Measurements from ENCODE around the gene ADD2. TPM values are rescaled to one million over a fixed set of nuclear protein-coding genes. Genes with fewer than 3 reads are reported as not detected.

The ADD2 gene
- total RNA-seq, 2 donors from 2014 or later, result 0.41 to 1.6 TPM

- ATAC-seq (ENCODE audit: insufficient number of reproducible peaks, low FRiP score, low read depth), result no peak
- H3K36me3 ChIP-seq, result no peaks in the 10 kb centered on the region
- H3K27ac ChIP-seq, result no peak overlapping the region
- DNase-seq (ENCODE audit: low spot score), result no peak
- TF ChIP-seq CTCF (IDR thresholded peaks at IDR 0.05), result no peak
- H3K27me3 ChIP-seq (replicated peaks; ENCODE audit: insufficient read depth), result no peaks in the 10 kb centered on the region
- H3K4me3 ChIP-seq, result no peak overlapping the region
- H3K9me3 ChIP-seq, result no peaks in the 10 kb centered on the region
- H3K4me1 ChIP-seq (ENCODE audit: control insufficient read depth in 1 of 2, low read depth in 2 of 2), result no peaks in the 10 kb centered on the region
These were observed 47.9 kb downstream of the ADD2 start for GRCh38 chr2:70720124-70720523.

- H3K4me1 ChIP-seq (ENCODE audit: control insufficient read depth in 1 of 2, low read depth in 2 of 2), result no peaks in the 10 kb centered on the region
- DNase-seq (ENCODE audit: low spot score) (no peak), ATAC-seq (ENCODE audit: insufficient number of reproducible peaks, low FRiP score, low read depth) (no peak)
- no peak overlapping the region for H3K27ac ChIP-seq
- H3K27me3 ChIP-seq (replicated peaks; ENCODE audit: insufficient read depth), result no peaks in the 10 kb centered on the region
- H3K4me3 ChIP-seq, result no peak overlapping the region
- TF ChIP-seq CTCF (IDR thresholded peaks at IDR 0.05), result no peak
- H3K36me3 ChIP-seq, result no peaks in the 10 kb centered on the region
- H3K9me3 ChIP-seq, result no peaks in the 10 kb centered on the region
These were observed 48.8 kb downstream of the ADD2 start for GRCh38 chr2:70719231-70719630.

- H3K27me3 ChIP-seq (replicated peaks; ENCODE audit: insufficient read depth), result no peaks in the 10 kb centered on the region
- H3K4me1 ChIP-seq (ENCODE audit: control insufficient read depth in 1 of 2, low read depth in 2 of 2), result no peaks in the 10 kb centered on the region
- no peak overlapping the region for H3K4me3 ChIP-seq
- TF ChIP-seq CTCF (IDR thresholded peaks at IDR 0.05), result no peak
- ATAC-seq (ENCODE audit: insufficient number of reproducible peaks, low FRiP score, low read depth) (no peak), DNase-seq (ENCODE audit: low spot score) (no peak)
- H3K36me3 ChIP-seq, result no peaks in the 10 kb centered on the region
- H3K27ac ChIP-seq, result no peak overlapping the region
- no peaks in the 10 kb centered on the region for H3K9me3 ChIP-seq
These were observed 49.3 kb downstream of the ADD2 start for GRCh38 chr2:70718736-70719135.

- Histone ChIP-seq H3K36me3 (no peaks in the 10 kb centered on the region), H3K4me1 (ENCODE audit: control insufficient read depth in 1 of 2, low read depth in 2 of 2) (no peaks in the 10 kb centered on the region), H3K4me3 (no peak overlapping the region), H3K27ac (no peak overlapping the region), H3K9me3 (no peaks in the 10 kb centered on the region), H3K27me3 (replicated peaks; ENCODE audit: insufficient read depth) (no peaks in the 10 kb centered on the region)
- ATAC-seq (ENCODE audit: insufficient number of reproducible peaks, low FRiP score, low read depth) (no peak), DNase-seq (ENCODE audit: low spot score) (no peak)
- no peak for TF ChIP-seq CTCF (IDR thresholded peaks at IDR 0.05)
These were observed 49.8 kb downstream of the ADD2 start for GRCh38 chr2:70718241-70718640.

- DNase-seq (ENCODE audit: low spot score), result no peak
- Histone ChIP-seq H3K9me3 (no peaks in the 10 kb centered on the region), H3K4me1 (ENCODE audit: control insufficient read depth in 1 of 2, low read depth in 2 of 2) (no peaks in the 10 kb centered on the region), H3K4me3 (no peak overlapping the region), H3K36me3 (no peaks in the 10 kb centered on the region), H3K27me3 (replicated peaks; ENCODE audit: insufficient read depth) (no peaks in the 10 kb centered on the region), H3K27ac (no peak overlapping the region)
- no peak for ATAC-seq (ENCODE audit: insufficient number of reproducible peaks, low FRiP score, low read depth)
- no peak for TF ChIP-seq CTCF (IDR thresholded peaks at IDR 0.05)
These were observed 50.5 kb downstream of the ADD2 start for GRCh38 chr2:70717431-70718038.

All from thoracic aorta (tissue), 2 donors.